Measurements from ENCODE around the gene RTTN. TPM values are rescaled to one million over a fixed set of nuclear protein-coding genes. Genes with fewer than 3 reads are reported as not detected.

RTTN gene
- total RNA-seq, result 13.2 and 15.2 TPM in 2 replicates

GRCh38 chr18:70205421-70206397 lies at the start of gene RTTN:
RTTN (minus strand) TSS chr18:70205687; CDS start chr18:70205658, 29 bp downstream.

Other genes with a start within 250 kb of the RTTN start
- gene SOCS6, start 83.4 kb upstream of the RTTN start, total RNA-seq, result 49.5 and 54.5 TPM in 2 replicates

Measured in smooth muscle cell of bladder (primary cell).